HG03095 (cell line): ENCODE measurements around the gene NMRAL1.

ENCODE experiments used
- ATAC-seq: cut with Tn5 transposase; IDR thresholded peaks from one replicate; pipeline ENCODE4 v1.9.1; 2021; ENCODE audit warnings: moderate library complexity; ENCODE audit not compliant: unreplicated experiment

The NMRAL1 gene

GRCh38 chr16:4467916-4468315, 6.5 kb downstream of the NMRAL1 start:
- no peak for ATAC-seq

GRCh38 chr16:4465977-4466779, 8.2 kb downstream of the NMRAL1 start:
- no peak for ATAC-seq

GRCh38 chr16:4463522-4464163, 10.8 kb downstream of the NMRAL1 start:
- ATAC-seq = no peak

- ATAC-seq = no peak
Observed at GRCh38 chr16:4461250-4462085, 13.0 kb downstream of the NMRAL1 start.

GRCh38 chr16:4460936-4461249, 13.5 kb downstream of the NMRAL1 start:
- no peak for ATAC-seq

GRCh38 chr16:4455951-4456350, 18.5 kb downstream of the NMRAL1 start:
- no peak for ATAC-seq

GRCh38 chr16:4455081-4455480, 19.3 kb downstream of the NMRAL1 start:
- no peak for ATAC-seq

GRCh38 chr16:4454623-4455022, 19.8 kb downstream of the NMRAL1 start:
- ATAC-seq = no peak

- ATAC-seq = no peak
Observed at GRCh38 chr16:4452674-4453073, 21.8 kb downstream of the NMRAL1 start.

GRCh38 chr16:4450931-4451519, 23.4 kb downstream of the NMRAL1 start:
- no peak for ATAC-seq

- ATAC-seq = no peak
Observed at GRCh38 chr16:4450430-4450829, 24.0 kb downstream of the NMRAL1 start.

GRCh38 chr16:4443986-4444385, 30.4 kb downstream of the NMRAL1 start:
- no peak for ATAC-seq

GRCh38 chr16:4443271-4443670, 31.2 kb downstream of the NMRAL1 start:
- ATAC-seq = no peak

GRCh38 chr16:4442371-4442770, 32.1 kb downstream of the NMRAL1 start:
- no peak for ATAC-seq

- no peak for ATAC-seq
Observed at GRCh38 chr16:4437366-4437765, 37.1 kb downstream of the NMRAL1 start.

- ATAC-seq = no peak
Observed at GRCh38 chr16:4435337-4436067, 38.9 kb downstream of the NMRAL1 start.

- ATAC-seq = no peak
Observed at GRCh38 chr16:4433914-4434787, 40.3 kb downstream of the NMRAL1 start.

GRCh38 chr16:4433228-4433627, 41.2 kb downstream of the NMRAL1 start:
- ATAC-seq = no peak

GRCh38 chr16:4431023-4431422, 43.4 kb downstream of the NMRAL1 start:
- no peak for ATAC-seq

- no peak for ATAC-seq
Observed at GRCh38 chr16:4428500-4428899, 45.9 kb downstream of the NMRAL1 start.
